Stimulated activated CD8-positive, alpha-beta memory T cell treated with anti-CD3 and anti-CD28 coated beads, Interleukin-2, amount 100 ng/mL, for 1 hour (primary cell): ENCODE results near the gene SLC39A11.

ENCODE experiments used
- DNase-seq, 2 donors: peaks; one replicate each; pipeline ENCODE4 v3.0.0-alpha.2; 2020; ENCODE audit warnings: low read depth in 2 of 2

Gene SLC39A11

GRCh38 chr17:72749119-72749572, 343.3 kb downstream of the SLC39A11 start:
- no peak for DNase-seq

DNA sequence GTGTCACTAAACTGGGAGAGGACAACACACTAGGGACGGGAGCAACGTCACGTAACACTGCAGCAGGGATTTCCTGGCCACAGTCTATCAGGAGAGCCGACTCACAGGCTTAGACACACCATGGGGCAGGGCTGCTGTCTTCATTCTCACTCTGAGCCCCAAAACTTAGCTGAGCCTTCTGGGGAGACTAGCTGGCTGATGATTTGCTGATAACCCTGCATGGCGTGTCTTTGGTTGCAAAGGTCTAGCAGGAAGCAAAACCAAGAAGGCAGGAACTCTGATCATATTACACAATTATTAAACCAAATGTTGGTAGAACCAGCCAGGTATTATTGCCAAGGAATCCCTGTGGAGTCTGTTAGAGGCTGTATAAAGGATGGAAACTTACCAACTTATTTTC, 345.0 kb downstream of the SLC39A11 start:
- DNase-seq: no peak

DNA sequence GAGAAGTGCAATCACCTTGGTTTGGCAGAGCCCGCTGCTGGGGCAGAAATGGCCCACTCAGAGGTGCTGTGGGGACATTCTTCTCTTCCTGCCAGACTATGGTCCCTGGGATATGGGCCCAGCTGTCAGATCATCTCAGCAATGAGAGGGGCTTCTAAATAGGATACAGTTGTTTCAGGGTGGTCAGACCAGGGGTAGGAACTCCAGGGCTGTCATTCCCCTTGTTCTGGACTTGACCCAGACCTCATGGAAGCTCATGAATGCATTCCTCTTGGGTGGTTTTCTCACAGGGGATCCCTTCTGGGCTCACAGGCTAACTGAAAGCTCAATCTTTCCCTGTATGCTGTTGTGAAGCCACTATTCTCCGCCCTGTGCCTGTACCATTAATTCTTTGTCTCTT, 347.2 kb downstream of the SLC39A11 start:
- no peak for DNase-seq

GRCh38 chr17:72743037-72743467, 349.4 kb downstream of the SLC39A11 start:
- DNase-seq: no peak

- no peak for DNase-seq
Measured at GRCh38 chr17:72737151-72737690, 355.3 kb downstream of the SLC39A11 start.

GRCh38 chr17:72735592-72735991, 356.9 kb downstream of the SLC39A11 start:
- DNase-seq: no peak

DNA sequence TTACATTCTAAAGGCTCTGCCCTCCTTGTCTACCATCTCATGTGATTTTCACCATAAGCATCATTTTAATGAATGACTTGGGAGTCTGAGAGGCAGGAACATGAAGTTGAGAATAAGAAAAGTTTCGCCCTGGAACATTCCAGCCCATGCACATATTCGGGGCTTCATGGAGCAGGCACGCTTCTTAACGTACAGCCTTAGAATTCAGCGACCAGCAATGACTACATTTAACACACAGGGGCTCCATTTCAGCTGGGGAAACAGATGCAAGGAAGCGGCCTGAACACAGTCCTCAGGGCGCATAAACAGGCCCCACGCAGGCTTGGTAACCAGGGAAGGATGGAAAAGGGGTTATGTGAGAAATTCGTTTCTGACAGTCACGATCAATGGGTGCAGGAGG, 357.4 kb downstream of the SLC39A11 start:
- DNase-seq: no peak

DNA sequence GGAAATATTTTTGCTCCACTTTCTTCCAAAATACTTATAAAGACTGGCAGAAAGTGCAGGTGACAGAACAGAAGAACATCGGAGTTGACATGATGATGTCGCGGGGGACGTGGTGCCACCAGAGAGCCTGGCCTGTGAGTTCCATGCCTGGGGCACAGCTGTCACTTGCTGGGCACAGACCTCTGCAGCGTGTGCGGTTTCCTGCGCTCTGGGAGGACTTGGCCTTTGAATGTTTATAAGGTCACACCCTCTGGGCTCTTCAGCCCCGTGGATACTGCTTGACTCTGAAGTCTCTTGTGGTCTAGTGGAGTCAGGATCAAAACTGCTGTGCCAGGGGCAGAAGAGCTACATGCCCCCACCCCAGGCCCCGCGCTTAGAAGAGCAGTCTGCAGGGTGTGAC, 357.9 kb downstream of the SLC39A11 start:
- no peak for DNase-seq

GRCh38 chr17:72733619-72734282, 358.7 kb downstream of the SLC39A11 start:
- DNase-seq: no peak

DNA sequence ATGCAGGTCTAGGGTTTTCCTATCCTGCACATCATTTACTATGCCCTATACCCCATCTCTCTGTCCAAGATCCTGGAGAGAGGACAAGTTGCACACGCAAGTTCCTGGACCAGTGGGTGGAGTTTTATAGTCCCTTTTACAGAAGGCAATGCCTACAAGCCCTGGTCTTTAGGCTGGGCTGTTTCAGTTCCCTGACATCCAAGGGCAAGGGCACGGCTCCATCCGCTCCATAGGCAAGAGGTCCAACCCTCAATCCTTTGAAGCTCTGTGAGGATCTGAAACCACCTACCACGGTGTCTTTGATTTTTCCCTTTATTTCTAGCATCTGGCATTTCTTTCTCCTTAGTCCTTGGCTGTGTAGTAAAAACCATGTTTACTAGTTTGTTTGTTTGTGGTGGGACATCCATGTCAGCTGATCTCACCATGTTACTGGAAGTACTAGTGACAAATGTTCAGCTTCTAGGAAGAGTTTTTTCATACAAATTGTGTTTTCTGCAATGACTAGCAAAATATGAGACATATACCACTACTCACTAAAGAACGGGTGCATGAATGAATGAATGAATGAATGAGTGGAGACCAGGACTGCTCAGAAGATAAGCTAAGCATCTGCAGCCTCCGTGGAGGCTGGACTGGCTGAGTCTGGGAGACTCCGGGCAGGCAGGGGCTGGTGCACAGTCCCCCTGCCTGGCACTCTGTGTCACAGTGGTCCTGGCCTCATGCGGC, 359.4 kb downstream of the SLC39A11 start:
- DNase-seq: no peak

DNA sequence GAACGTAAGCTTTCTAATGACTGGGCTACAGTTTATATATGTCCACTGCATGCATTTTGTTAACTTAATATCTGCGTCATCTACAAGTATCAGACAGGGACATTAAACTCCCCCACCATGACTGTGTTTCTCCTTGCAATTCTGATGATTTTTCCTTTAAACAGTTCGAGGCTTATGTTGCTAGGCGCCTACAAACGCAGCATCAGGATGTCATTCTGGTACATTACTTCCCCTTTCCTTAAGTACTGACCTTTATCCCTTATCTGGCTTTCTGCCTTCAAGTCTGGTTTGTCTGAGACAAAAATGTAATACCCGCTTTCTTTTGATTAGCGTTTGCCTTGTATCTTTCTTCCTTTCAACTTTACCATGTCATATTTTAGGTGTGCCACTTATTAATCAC, 362.4 kb downstream of the SLC39A11 start:
- no peak for DNase-seq

- DNase-seq: no peak
Measured at GRCh38 chr17:72726936-72727335, 365.6 kb downstream of the SLC39A11 start.

DNA sequence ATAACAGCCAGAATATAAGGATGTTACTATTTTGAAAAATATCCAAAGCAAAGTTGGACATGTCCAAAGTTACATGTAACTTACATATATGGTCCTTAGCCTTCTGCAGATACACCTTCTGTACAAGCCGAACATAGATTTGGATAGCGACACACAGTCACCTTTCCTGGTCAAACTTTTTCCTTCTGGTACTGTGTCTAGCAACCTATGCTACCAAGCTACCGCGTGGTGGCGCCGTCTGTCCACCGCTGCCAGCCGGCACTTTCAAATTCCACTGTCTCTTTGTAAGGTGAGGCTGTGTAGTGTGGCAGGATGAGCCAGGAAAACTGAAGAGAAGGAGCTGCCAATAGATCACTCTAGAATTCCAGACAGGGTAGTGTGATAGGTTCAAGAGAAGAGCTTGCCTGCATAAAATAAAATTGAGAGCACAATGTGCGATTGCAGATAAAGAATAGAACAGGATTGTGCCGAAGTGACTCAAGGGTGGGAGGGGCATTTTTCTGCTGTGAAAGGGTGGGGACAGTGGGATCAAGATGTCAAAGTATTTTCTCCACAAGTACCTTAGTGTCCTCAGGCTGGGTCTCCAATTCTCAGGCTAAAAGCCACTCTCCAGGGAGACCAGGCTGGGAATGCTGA, 366.9 kb downstream of the SLC39A11 start:
- peak in 1 of 2 donors; percentile 22 for DNase-seq

DNA sequence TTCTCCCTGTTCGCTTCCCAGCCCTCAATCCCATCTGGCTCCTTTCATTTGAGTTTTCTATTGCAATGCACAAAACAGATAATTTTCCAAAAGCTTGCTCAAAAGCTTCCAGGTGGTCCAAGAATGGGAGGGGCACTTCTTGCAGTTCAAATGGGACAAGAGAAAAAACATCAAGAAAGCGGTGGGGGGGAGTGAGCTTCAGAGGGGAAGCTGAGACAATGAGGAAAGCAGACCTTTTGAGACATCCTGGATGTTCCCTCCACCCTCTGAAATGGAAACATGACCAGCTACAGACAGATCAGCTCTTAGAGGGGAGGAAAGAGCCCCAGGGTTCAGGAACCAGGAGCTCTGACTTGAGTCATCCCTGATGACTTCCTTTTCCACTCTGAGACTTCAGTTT, 368.2 kb downstream of the SLC39A11 start:
- no peak for DNase-seq

DNA sequence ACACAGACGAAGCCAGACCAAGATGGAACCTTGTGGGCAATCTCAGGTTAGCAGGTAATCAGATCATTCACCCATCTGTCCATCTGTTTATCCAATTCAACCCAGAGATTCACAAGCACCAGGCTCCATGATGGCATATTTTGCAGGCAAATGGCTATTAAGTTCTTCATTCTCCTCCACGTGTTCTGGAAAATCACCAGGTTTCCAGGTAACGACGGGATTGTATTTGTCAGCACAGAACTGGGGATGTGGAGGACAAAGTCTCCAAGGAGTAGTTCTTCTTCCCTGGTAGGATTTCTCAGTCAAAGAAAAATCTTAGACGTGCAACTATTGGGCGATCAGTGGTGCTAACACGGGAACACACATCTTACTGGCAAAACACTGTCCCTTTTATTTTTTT, 368.8 kb downstream of the SLC39A11 start:
- DNase-seq: no peak

- no peak for DNase-seq
Measured at GRCh38 chr17:72720494-72720825, 372.0 kb downstream of the SLC39A11 start.

GRCh38 chr17:72719578-72720493, 372.7 kb downstream of the SLC39A11 start:
- DNase-seq: peak; percentile 4 to 10

- no peak for DNase-seq
Measured at GRCh38 chr17:72719206-72719577, 373.3 kb downstream of the SLC39A11 start.

GRCh38 chr17:72717676-72718075, 374.8 kb downstream of the SLC39A11 start:
- no peak for DNase-seq

DNA sequence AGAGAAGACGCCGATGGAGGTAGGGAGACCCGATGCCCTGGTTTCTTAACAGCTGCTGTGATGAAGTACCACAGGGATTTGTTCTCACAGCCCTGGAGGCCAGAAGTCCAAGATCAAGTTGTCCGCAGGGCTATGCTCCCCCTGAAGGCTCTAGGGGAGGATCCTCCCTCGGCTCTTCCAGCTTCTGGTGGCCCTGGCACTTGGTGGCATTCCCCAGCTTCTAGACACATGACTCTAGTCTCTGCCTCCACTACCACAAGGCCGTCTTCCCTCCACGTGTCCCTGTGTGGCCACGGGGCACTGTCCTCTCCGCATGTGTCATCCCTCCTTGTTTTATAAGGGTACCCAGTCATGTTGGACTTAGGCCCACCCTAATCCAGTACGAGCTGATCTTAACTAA, 375.2 kb downstream of the SLC39A11 start:
- DNase-seq: no peak

DNA sequence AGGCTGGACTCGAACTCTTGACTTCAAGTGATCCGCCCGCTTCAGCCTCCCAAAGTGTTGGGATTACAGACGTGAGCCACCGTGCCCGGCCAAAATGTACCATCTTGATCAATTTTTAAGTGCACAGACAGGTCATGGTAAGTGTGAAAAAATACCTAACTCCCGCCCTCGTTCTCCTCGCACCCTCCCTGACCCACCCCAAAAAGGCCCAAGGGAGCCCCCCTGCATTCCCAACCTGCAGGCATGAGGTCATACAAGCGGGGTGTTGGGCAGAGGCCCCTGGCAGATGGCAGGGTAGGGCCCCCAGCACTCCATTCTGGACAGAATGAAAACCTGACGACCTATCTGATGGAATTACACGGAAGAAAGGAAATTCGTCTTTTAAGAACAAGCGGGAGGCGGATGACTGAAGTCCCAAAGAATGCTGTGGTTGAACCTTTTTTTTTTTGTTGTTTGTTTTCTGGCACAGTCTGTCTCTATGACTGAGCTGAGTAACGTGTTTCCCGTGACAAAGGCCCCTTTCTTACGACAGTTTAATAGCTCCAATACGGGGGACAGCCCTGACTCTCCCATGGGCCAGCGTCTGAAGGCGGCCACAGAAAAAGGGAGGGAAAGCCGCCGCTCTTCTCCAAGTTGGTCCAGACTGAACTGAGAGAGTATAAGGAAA, 376.4 kb downstream of the SLC39A11 start:
- DNase-seq: no peak
